ENCODE data around the gene SLC22A3.
"Not testable (repeated sequence)": the region's sequence is repeated elsewhere in the genome, so short reads cannot be mapped to it uniquely, and the experiment has no call there.

SLC22A3 gene

GRCh38 chr6:160454303-160454702 is 106.1 kb downstream of the SLC22A3 start:
- no peak for DNase-seq

- DNase-seq = no peak
Measured at GRCh38 chr6:160455081-160455480, 106.9 kb downstream of the SLC22A3 start.

GRCh38 chr6:160455541-160456213 is 107.5 kb downstream of the SLC22A3 start:
- peak; percentile 73 for DNase-seq

- no peak for DNase-seq
Measured at GRCh38 chr6:160456214-160456546, 108.0 kb downstream of the SLC22A3 start.

GRCh38 chr6:160457823-160458222 is 109.6 kb downstream of the SLC22A3 start:
- no peak for DNase-seq

- no peak for DNase-seq
Measured at GRCh38 chr6:160461641-160462040, 113.5 kb downstream of the SLC22A3 start.

- DNase-seq = no peak
Measured at GRCh38 chr6:160462116-160462515, 113.9 kb downstream of the SLC22A3 start.

GRCh38 chr6:160462551-160463109 is 114.5 kb downstream of the SLC22A3 start:
- no peak for DNase-seq

GRCh38 chr6:160464744-160465143 is 116.6 kb downstream of the SLC22A3 start:
- no peak for DNase-seq

GRCh38 chr6:160467261-160467871 is 119.2 kb downstream of the SLC22A3 start:
- peak; percentile 27 for DNase-seq

- DNase-seq = no peak
Measured at GRCh38 chr6:160469153-160469552, 121.0 kb downstream of the SLC22A3 start.

GRCh38 chr6:160476056-160476455 is 127.9 kb downstream of the SLC22A3 start:
- DNase-seq = not testable (repeated sequence)

GRCh38 chr6:160477072-160477471 is 128.9 kb downstream of the SLC22A3 start:
- not testable (repeated sequence) for DNase-seq

GRCh38 chr6:160477901-160478300 is 129.7 kb downstream of the SLC22A3 start:
- DNase-seq = no peak

GRCh38 chr6:160487116-160487515 is 138.9 kb downstream of the SLC22A3 start:
- no peak for DNase-seq

GRCh38 chr6:160489091-160489490 is 140.9 kb downstream of the SLC22A3 start:
- DNase-seq = no peak

- no peak for DNase-seq
Measured at GRCh38 chr6:160494576-160494975, 146.4 kb downstream of the SLC22A3 start.

- DNase-seq = no peak
Measured at GRCh38 chr6:160500639-160501038, 152.5 kb downstream of the SLC22A3 start.
